Lower leg skin (tissue), 3 donors: ENCODE data around the gene CEBPA.

ENCODE experiments used
- CTCF ChIP-seq, 3 donors: fragments of 450-650 bp; IDR thresholded peaks; one replicate each; pipeline ENCODE4 v1.5.1; 2016; ENCODE audit warnings: antibody characterized with exemption in 3 of 3, mild to moderate bottlenecking in 3 of 3, moderate library complexity in 2 of 3
- POLR2A ChIP-seq, 2 donors: fragments of 450-650 bp; IDR thresholded peaks; one replicate each; pipeline ENCODE4 v1.6.1; 2016 to 2017; ENCODE audit warnings: antibody characterized with exemption in 2 of 2, mild to moderate bottlenecking in 1 of 2, moderate library complexity in 1 of 2

GRCh38 chr19:33303791-33304345, 1.5 kb upstream of the CEBPA start:
- TF ChIP-seq CTCF (IDR thresholded peaks at IDR 0.05) (no peak), POLR2A (IDR thresholded peaks at IDR 0.05) (no peak)
